Measurements from ENCODE around the gene PIK3R3. TPM values are rescaled to one million over a fixed set of nuclear protein-coding genes. Genes with fewer than 3 reads are reported as not detected.

Gene PIK3R3
- total RNA-seq, 1 experiment from 2014 or later = 17.4 TPM

GRCh38 chr1:46021046-46021996 is 111.1 kb downstream of the PIK3R3 start:
- no peak for DNase-seq

DNA sequence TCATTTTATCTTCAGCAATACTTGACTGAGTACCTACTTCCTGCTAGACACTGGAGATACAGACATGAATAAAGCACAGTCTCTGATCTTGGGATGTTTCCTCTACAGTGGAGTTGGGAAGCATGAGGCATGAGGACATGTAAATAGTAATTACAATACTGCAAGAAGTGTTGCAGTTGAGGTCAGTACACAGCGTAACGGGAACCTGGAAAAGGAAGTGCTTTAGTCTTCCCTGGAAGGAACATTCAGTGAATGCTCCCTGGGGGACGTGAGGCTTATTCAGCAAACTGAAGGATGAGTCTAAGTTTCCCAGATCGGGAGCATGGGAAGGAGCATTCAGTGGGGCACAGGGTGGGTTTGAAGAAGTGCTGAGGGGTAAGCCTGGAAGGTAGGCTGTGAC is 112.4 kb downstream of the PIK3R3 start:
- intact Hi-C loops (cut with micrococcal nuclease; ENCODE audit: unreplicated experiment) = no loop called here
- H3K27me3 Mint-ChIP-seq (ENCODE audit: unreplicated experiment) = no peaks in the 10 kb centered on the region
- H3K9me3 Mint-ChIP-seq (ENCODE audit: low read depth, unreplicated experiment) = no peaks in the 10 kb centered on the region
- H3K36me3 Mint-ChIP-seq (ENCODE audit: insufficient read depth, unreplicated experiment) = no peaks in the 10 kb centered on the region
- no peaks in the 10 kb centered on the region for H3K4me1 Mint-ChIP-seq (ENCODE audit: low read depth, unreplicated experiment)
- no peak for DNase-seq
- H3K27ac Mint-ChIP-seq (ENCODE audit: unreplicated experiment) = no peak overlapping the region
- BruUV-seq (replicated peaks) = no TSS peak
- no peak overlapping the region for H3K4me3 Mint-ChIP-seq (ENCODE audit: low read depth, unreplicated experiment)
- TF ChIP-seq, protein P1, sequence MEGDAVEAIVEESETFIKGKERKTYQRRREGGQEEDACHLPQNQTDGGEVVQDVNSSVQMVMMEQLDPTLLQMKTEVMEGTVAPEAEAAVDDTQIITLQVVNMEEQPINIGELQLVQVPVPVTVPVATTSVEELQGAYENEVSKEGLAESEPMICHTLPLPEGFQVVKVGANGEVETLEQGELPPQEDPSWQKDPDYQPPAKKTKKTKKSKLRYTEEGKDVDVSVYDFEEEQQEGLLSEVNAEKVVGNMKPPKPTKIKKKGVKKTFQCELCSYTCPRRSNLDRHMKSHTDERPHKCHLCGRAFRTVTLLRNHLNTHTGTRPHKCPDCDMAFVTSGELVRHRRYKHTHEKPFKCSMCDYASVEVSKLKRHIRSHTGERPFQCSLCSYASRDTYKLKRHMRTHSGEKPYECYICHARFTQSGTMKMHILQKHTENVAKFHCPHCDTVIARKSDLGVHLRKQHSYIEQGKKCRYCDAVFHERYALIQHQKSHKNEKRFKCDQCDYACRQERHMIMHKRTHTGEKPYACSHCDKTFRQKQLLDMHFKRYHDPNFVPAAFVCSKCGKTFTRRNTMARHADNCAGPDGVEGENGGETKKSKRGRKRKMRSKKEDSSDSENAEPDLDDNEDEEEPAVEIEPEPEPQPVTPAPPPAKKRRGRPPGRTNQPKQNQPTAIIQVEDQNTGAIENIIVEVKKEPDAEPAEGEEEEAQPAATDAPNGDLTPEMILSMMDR (IDR thresholded peaks at IDR 0.05; ENCODE audit: unreplicated experiment) = no peak
- CTCF ChIA-PET = no interaction called here

More at GRCh38 chr1:46021046-46021996, 111.1 kb downstream of the PIK3R3 start:
- H3K27me3 Mint-ChIP-seq (ENCODE audit: unreplicated experiment) = no peaks in the 10 kb centered on the region
- TF ChIP-seq, protein P1 (IDR thresholded peaks at IDR 0.05; ENCODE audit: unreplicated experiment) = no peak
- H3K4me3 Mint-ChIP-seq (ENCODE audit: low read depth, unreplicated experiment) = no peak overlapping the region
- BruUV-seq (replicated peaks) = no TSS peak
- CTCF ChIA-PET = no interaction called here
- no peaks in the 10 kb centered on the region for H3K4me1 Mint-ChIP-seq (ENCODE audit: low read depth, unreplicated experiment)
- H3K36me3 Mint-ChIP-seq (ENCODE audit: insufficient read depth, unreplicated experiment) = no peaks in the 10 kb centered on the region
- no peak overlapping the region for H3K27ac Mint-ChIP-seq (ENCODE audit: unreplicated experiment)
- intact Hi-C loops (cut with micrococcal nuclease; ENCODE audit: unreplicated experiment) = no loop called here
- H3K9me3 Mint-ChIP-seq (ENCODE audit: low read depth, unreplicated experiment) = no peaks in the 10 kb centered on the region

DNA sequence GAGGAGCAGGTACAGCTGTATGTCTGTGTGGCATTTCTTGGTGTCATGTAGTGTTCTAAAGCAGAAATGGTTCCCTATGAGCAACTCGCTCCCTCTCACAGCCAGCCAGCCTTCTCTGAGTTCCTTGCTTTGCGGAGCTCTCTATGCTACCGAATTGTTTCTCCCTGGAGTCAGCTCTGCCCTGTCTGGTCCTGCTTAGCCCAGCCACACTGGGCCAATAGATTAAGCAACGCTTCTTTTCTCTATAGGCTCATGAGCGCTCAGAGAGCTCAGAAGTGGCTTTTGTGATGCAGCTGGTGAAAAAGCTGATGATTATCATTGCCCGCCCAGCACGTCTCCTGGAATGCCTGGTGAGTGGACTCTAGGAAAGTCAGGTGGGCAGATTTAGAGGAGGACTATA is 113.1 kb downstream of the PIK3R3 start:
- H3K9me3 Mint-ChIP-seq (ENCODE audit: low read depth, unreplicated experiment) = no peaks in the 10 kb centered on the region
- BruUV-seq (replicated peaks) = no TSS peak
- H3K36me3 Mint-ChIP-seq (ENCODE audit: insufficient read depth, unreplicated experiment) = no peaks in the 10 kb centered on the region
- no peaks in the 10 kb centered on the region for H3K27me3 Mint-ChIP-seq (ENCODE audit: unreplicated experiment)
- H3K4me3 Mint-ChIP-seq (ENCODE audit: low read depth, unreplicated experiment) = no peak overlapping the region
- TF ChIP-seq, protein P1 (IDR thresholded peaks at IDR 0.05; ENCODE audit: unreplicated experiment) = no peak
- H3K27ac Mint-ChIP-seq (ENCODE audit: unreplicated experiment) = no peak overlapping the region
- intact Hi-C loops (cut with micrococcal nuclease; ENCODE audit: unreplicated experiment) = no loop called here
- H3K4me1 Mint-ChIP-seq (ENCODE audit: low read depth, unreplicated experiment) = no peaks in the 10 kb centered on the region
- CTCF ChIA-PET = interaction anchor here (1.0 kb wide), 1 partner anchor 204 kb away, joined by 3 read pairs; no protein-coding TSS in a partner anchor
- no peak for DNase-seq

DNA sequence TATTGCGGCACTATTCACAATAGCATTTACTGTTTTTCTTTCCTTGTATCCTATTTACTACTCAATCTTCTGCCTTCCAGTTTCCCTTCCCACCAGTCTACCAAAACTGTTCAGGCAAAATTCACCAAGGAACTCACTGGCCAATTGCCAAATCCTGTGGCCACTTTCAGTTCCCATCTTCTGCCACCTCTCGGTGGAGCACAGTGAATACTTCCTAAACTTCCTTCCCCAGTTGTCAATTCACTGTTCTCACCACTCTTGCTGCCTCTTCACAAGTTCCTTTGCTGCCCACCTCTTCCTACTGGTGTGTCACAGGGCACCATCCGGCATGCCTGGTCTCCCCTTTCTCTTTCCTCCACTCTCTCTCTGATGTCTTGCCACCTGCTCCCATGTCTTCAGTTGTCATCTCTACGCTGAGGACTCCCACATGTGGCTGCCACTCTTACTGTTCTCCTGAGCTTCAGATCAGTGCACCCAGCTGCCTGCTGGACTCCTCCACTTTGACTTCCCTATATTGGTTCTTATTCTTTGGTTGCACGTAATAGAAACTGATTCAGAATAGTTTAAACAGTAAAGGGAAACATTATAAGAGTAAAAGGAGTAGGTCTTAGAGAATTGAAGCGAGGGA is 114.4 kb downstream of the PIK3R3 start:
- TF ChIP-seq, protein P1 (IDR thresholded peaks at IDR 0.05; ENCODE audit: unreplicated experiment) = no peak
- Mint-ChIP-seq H3K27ac (ENCODE audit: unreplicated experiment) (no peak overlapping the region), H3K36me3 (ENCODE audit: insufficient read depth, unreplicated experiment) (peaks cover 5% of the 10 kb centered on the region), H3K4me1 (ENCODE audit: low read depth, unreplicated experiment) (no peaks in the 10 kb centered on the region), H3K4me3 (ENCODE audit: low read depth, unreplicated experiment) (no peak overlapping the region), H3K9me3 (ENCODE audit: low read depth, unreplicated experiment) (no peaks in the 10 kb centered on the region), H3K27me3 (ENCODE audit: unreplicated experiment) (no peaks in the 10 kb centered on the region)
- CTCF ChIA-PET = interaction anchor here (1.0 kb wide), 1 partner anchor 206 kb away, joined by 3 read pairs; no protein-coding TSS in a partner anchor
- intact Hi-C loops (cut with micrococcal nuclease; ENCODE audit: unreplicated experiment) = no loop called here
- no peak for DNase-seq
- BruUV-seq (replicated peaks) = no TSS peak

All from Calu3 (cell line).